ENCODE results near the gene MDM1.

MDM1 gene

GRCh38 chr12:68250454-68250853 is 81.7 kb downstream of the MDM1 start:
- Histone ChIP-seq H3K9ac (ENCODE audit: low read depth, low read length) (no peak overlapping the region), H3K4me3 (ENCODE audit: low read depth, low read length) (no peak overlapping the region), H3K4me1 (ENCODE audit: control insufficient read depth, insufficient read depth, low read length) (no peaks in the 10 kb centered on the region), H3K27me3 (ENCODE audit: control insufficient read depth, insufficient read depth, low read length) (no peaks in the 10 kb centered on the region; the same call in 1 of the 2 replicates), H3K9me3 (ENCODE audit: control insufficient read depth, insufficient read depth, low read length) (0 out of 2 replicates have a peak, but pooled peaks cover 2% of the 10 kb centered on the region), H3K27ac (ENCODE audit: low read depth, low read length) (no peak overlapping the region), H3K36me3 (ENCODE audit: control insufficient read depth, insufficient read depth, low read length) (no peaks in the 10 kb centered on the region)

GRCh38 chr12:68247785-68248184 is 84.4 kb downstream of the MDM1 start:
- Histone ChIP-seq H3K27ac (ENCODE audit: low read depth, low read length) (no peak overlapping the region), H3K4me1 (ENCODE audit: control insufficient read depth, insufficient read depth, low read length) (no peaks in the 10 kb centered on the region), H3K27me3 (ENCODE audit: control insufficient read depth, insufficient read depth, low read length) (no peaks in the 10 kb centered on the region; the same call in 1 of the 2 replicates), H3K9ac (ENCODE audit: low read depth, low read length) (no peak overlapping the region), H3K36me3 (ENCODE audit: control insufficient read depth, insufficient read depth, low read length) (no peaks in the 10 kb centered on the region), H3K4me3 (ENCODE audit: low read depth, low read length) (no peak overlapping the region), H3K9me3 (ENCODE audit: control insufficient read depth, insufficient read depth, low read length) (0 out of 2 replicates have a peak, but pooled peaks cover 2% of the 10 kb centered on the region)

- Histone ChIP-seq H3K27ac (ENCODE audit: low read depth, low read length) (no peak overlapping the region), H3K4me3 (ENCODE audit: low read depth, low read length) (no peak overlapping the region), H3K9ac (ENCODE audit: low read depth, low read length) (no peak overlapping the region), H3K9me3 (ENCODE audit: control insufficient read depth, insufficient read depth, low read length) (0 out of 2 replicates have a peak, but pooled peaks cover 2% of the 10 kb centered on the region), H3K4me1 (ENCODE audit: control insufficient read depth, insufficient read depth, low read length) (no peaks in the 10 kb centered on the region), H3K27me3 (ENCODE audit: control insufficient read depth, insufficient read depth, low read length) (no peaks in the 10 kb centered on the region; the same call in 1 of the 2 replicates), H3K36me3 (ENCODE audit: control insufficient read depth, insufficient read depth, low read length) (no peaks in the 10 kb centered on the region)
Measured at GRCh38 chr12:68246350-68246749, 85.8 kb downstream of the MDM1 start.

- no peak overlapping the region for H3K9ac ChIP-seq (ENCODE audit: low read depth, low read length)
- H3K27me3 ChIP-seq (ENCODE audit: control insufficient read depth, insufficient read depth, low read length): no peaks in the 10 kb centered on the region; the same call in 1 of the 2 replicates
- H3K4me1 ChIP-seq (ENCODE audit: control insufficient read depth, insufficient read depth, low read length): no peaks in the 10 kb centered on the region
- no peak overlapping the region for H3K27ac ChIP-seq (ENCODE audit: low read depth, low read length)
- 0 out of 2 replicates have a peak, but pooled peaks cover 2% of the 10 kb centered on the region for H3K9me3 ChIP-seq (ENCODE audit: control insufficient read depth, insufficient read depth, low read length)
- H3K36me3 ChIP-seq (ENCODE audit: control insufficient read depth, insufficient read depth, low read length): no peaks in the 10 kb centered on the region
- H3K4me3 ChIP-seq (ENCODE audit: low read depth, low read length): no peak overlapping the region
Measured at GRCh38 chr12:68245180-68246021, 86.8 kb downstream of the MDM1 start.
